PC-3 (cell line): ENCODE results near the gene CBX2. TPM values are rescaled to one million over a fixed set of nuclear protein-coding genes. Genes with fewer than 3 reads are reported as not detected.

Source experiments
- ATAC-seq: fragments of 200-7000 bp; cut with Tn5 transposase; 2 replicates; pipeline ENCODE4 v1.9.1; 2020; ENCODE audit warnings: mild to moderate bottlenecking, moderate library complexity
- BruUV-seq: library from RNA; stranded (reverse); fragments of 400-500 nt; replicated peaks from 2 replicates; lab custom pipeline; 2021; lab: Mats Ljungman, UMichigan
- CTCF ChIA-PET: fragments of 300-600 bp; sonication (Branson Sonifier 250); formaldehyde crosslinking; loops from one replicate; lab custom pipeline; 2022; ENCODE audit warnings: antibody characterized with exemption; lab: Charles Lee
- POLR2A ChIA-PET: fragments of 300-600 bp; sonication (Branson Sonifier 250); formaldehyde crosslinking; loops from one replicate; lab custom pipeline; 2022; ENCODE audit warnings: antibody characterized with exemption; ENCODE audit not compliant: unreplicated experiment; lab: Charles Lee
- DNase-seq: peaks from one replicate; pipeline ENCODE4 v3.0.0-alpha.2; 2015
- H2AFZ ChIP-seq: fragments of 300-600 bp; sonication (generic); 2 replicates; pipeline ENCODE4 v1.6.0; 2016; ENCODE audit warnings: antibody characterized with exemption, low read length
- H3F3A ChIP-seq: fragments of 300-600 bp; sonication (generic); one replicate; pipeline ENCODE4 v1.6.0; 2017; ENCODE audit warnings: antibody characterized with exemption, low read length, control low read depth, mild to moderate bottlenecking; ENCODE audit not compliant: unreplicated experiment
- H3K27ac ChIP-seq: fragments of 300-600 bp; sonication (generic); 2 replicates; pipeline ENCODE4 v1.5.1; 2016; ENCODE audit warnings: mild to moderate bottlenecking, low read length
- H3K27me3 ChIP-seq: fragments of 300-600 bp; sonication (generic); 2 replicates; pipeline ENCODE4 v1.6.1; 2016; ENCODE audit warnings: low read length, mixed read lengths
- H3K36me3 ChIP-seq: fragments of 300-600 bp; sonication (generic); 2 replicates; pipeline ENCODE4 v1.6.1; 2016; ENCODE audit warnings: low read depth, mixed run types, low read length, mixed read lengths
- H3K4me1 ChIP-seq: fragments of 300-600 bp; sonication (generic); 2 replicates; pipeline ENCODE4 v1.5.1; 2016; ENCODE audit warnings: low read length; ENCODE audit not compliant: insufficient read depth
- H3K4me2 ChIP-seq: fragments of 300-600 bp; sonication (generic); 2 replicates; pipeline ENCODE4 v1.6.0; 2016; ENCODE audit warnings: low read length
- H3K4me3 ChIP-seq: fragments of 300-600 bp; sonication (generic); 2 replicates; pipeline ENCODE4 v1.5.1; 2016; ENCODE audit warnings: mild to moderate bottlenecking, low read length, mixed read lengths
- H3K79me2 ChIP-seq: fragments of 300-600 bp; sonication (generic); 2 replicates; pipeline ENCODE4 v1.6.1; 2017; ENCODE audit warnings: low read length, mixed read lengths
- H3K9ac ChIP-seq: fragments of 300-600 bp; sonication (generic); 2 replicates; pipeline ENCODE4 v1.6.0; 2016; ENCODE audit warnings: mild to moderate bottlenecking, low read length
- H3K9me2 ChIP-seq: fragments of 300-600 bp; sonication (generic); replicated peaks from 2 replicates; pipeline ENCODE4 v1.6.1; 2016; ENCODE audit warnings: mixed run types, low read length, mixed read lengths
- H3K9me3 ChIP-seq: fragments of 300-600 bp; sonication (generic); 2 replicates; pipeline ENCODE4 v1.6.1; 2016; ENCODE audit warnings: low read length, mixed read lengths
- H4K20me1 ChIP-seq: fragments of 300-600 bp; sonication (generic); 2 replicates; pipeline ENCODE4 v1.6.1; 2016; ENCODE audit warnings: low read length, mixed read lengths
- CTCF ChIP-seq: fragments of 300-600 bp; sonication (generic); conservative IDR thresholded peaks from 2 replicates; pipeline ENCODE4 v1.5.1; 2017; ENCODE audit warnings: antibody characterized with exemption, low read depth, mild to moderate bottlenecking, low read length
- EZH2 ChIP-seq: fragments of 300-600 bp; sonication (generic); IDR thresholded peaks from one replicate; pipeline ENCODE4 v1.6.1; 2017; ENCODE audit warnings: antibody characterized with exemption, mild to moderate bottlenecking, low read length; ENCODE audit not compliant: unreplicated experiment
- EZH2phosphoT487 ChIP-seq: fragments of 300-600 bp; sonication (generic); IDR thresholded peaks from 2 replicates; pipeline ENCODE4 v1.6.1; 2018; ENCODE audit warnings: mild to moderate bottlenecking, antibody characterized with exemption, low read length, borderline replicate concordance
- intact Hi-C: fragments of 100-400 bp; cut with micrococcal nuclease; formaldehyde crosslinking; loops from 2 replicates; pipeline ENCODE4 v1.9.0; 2023
- total RNA-seq: library from RNA; depleted of rRNA; stranded (reverse); fragments of >200 nt; gene quantifications from 2 replicates; pipeline ENCODE4 v1.2.3, GENCODE V29; 2014

The CBX2 gene
- total RNA-seq, 1 experiment from 2014 or later: 39.2 TPM

- H2AFZ ChIP-seq: peak overlapping the region; percentile 87
- H3K27ac ChIP-seq: no peak overlapping the region
- DNase-seq: no peak
- no TSS peak for BruUV-seq
- no peaks in the 10 kb centered on the region for H3K9me2 ChIP-seq
- peak overlapping the region; percentile 21; the same call in 1 of the 2 replicates for H3K4me2 ChIP-seq
- no peaks in the 10 kb centered on the region for H3K9me3 ChIP-seq
- TF ChIP-seq CTCF (no peak), EZH2 (no peak), EZH2phosphoT487 (no peak)
- no peaks in the 10 kb centered on the region for H3K36me3 ChIP-seq
- no peaks in the 10 kb centered on the region for H3F3A ChIP-seq
- ChIA-PET CTCF (interaction anchor here (0.6 kb wide), 1 partner anchor 109 kb away, joined by 9 read pairs; no protein-coding TSS in a partner anchor), POLR2A (no interaction called here)
- no peak overlapping the region for H3K4me3 ChIP-seq
- intact Hi-C loops: no loop called here
- no peaks in the 10 kb centered on the region for H4K20me1 ChIP-seq
- H3K4me1 ChIP-seq: no peaks in the 10 kb centered on the region
- no peak overlapping the region for H3K9ac ChIP-seq
- ATAC-seq: peak; percentile 44
- no peaks in the 10 kb centered on the region for H3K27me3 ChIP-seq
- no peaks in the 10 kb centered on the region for H3K79me2 ChIP-seq
Measured at GRCh38 chr17:79728908-79729471, 49.0 kb upstream of the CBX2 start.

DNA sequence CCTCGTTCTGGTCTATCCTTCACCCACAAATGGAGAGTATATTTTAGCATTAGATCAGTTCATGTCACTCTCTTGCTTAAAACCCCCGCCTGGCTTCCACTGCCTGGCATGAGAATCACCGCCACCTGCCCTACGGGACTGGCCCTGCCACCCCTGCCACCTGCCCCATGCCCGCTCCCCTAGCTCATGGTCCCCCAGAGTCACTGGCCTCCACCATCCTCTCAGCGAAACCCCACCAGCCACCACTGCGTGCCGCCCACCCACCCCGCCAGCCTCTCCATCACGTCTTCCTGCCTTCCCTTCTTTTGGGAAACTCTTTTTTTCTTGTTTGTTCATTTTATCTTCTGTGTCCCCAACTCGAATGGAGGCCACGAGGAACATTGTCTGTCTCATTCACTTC, 48.2 kb upstream of the CBX2 start:
- Histone ChIP-seq H3K79me2 (no peaks in the 10 kb centered on the region), H3K4me3 (no peak overlapping the region), H3K9me2 (no peaks in the 10 kb centered on the region), H2AFZ (no peak overlapping the region), H3K36me3 (no peaks in the 10 kb centered on the region), H3K9me3 (no peaks in the 10 kb centered on the region), H3K4me1 (no peaks in the 10 kb centered on the region), H3K27ac (no peak overlapping the region), H4K20me1 (no peaks in the 10 kb centered on the region), H3F3A (no peaks in the 10 kb centered on the region), H3K27me3 (no peaks in the 10 kb centered on the region), H3K4me2 (no peak overlapping the region), H3K9ac (no peak overlapping the region)
- no peak for ATAC-seq
- ChIA-PET POLR2A (no interaction called here), CTCF (no interaction called here)
- DNase-seq: no peak
- no TSS peak for BruUV-seq
- TF ChIP-seq CTCF (no peak), EZH2 (no peak), EZH2phosphoT487 (no peak)
- intact Hi-C loops: no loop called here

DNA sequence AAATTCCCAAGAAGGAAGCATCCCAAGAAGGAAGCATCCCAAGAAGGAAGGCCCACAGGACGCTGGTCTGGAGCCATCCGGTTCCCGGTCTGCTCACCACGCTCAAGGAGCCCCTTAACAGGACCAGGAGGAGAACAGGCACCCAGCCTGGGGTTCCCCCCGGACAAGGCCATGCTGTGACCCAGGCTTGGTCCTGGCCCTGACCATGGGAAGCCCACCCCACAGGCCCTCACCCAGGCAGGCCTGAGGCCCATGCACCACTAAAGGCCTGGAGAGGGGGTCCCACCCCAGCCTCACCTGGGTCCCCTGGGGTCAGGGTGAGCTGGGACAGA, 47.5 kb upstream of the CBX2 start:
- ATAC-seq (no peak), DNase-seq (no peak)
- CTCF ChIA-PET: no interaction called here

More for the DNA sequence above, 47.5 kb upstream of the CBX2 start:
- intact Hi-C loops: no loop called here
- POLR2A ChIA-PET: no interaction called here
- TF ChIP-seq CTCF: no peak
- H2AFZ ChIP-seq: no peak overlapping the region
- H3K4me2 ChIP-seq: no peak overlapping the region
- H4K20me1 ChIP-seq: no peaks in the 10 kb centered on the region
- no peak overlapping the region for H3K4me3 ChIP-seq
- no peaks in the 10 kb centered on the region for H3K9me3 ChIP-seq
- H3K9ac ChIP-seq: no peak overlapping the region
- no peak overlapping the region for H3K27ac ChIP-seq
- BruUV-seq: no TSS peak
- no peaks in the 10 kb centered on the region for H3K4me1 ChIP-seq
- H3K9me2 ChIP-seq: no peaks in the 10 kb centered on the region
- H3F3A ChIP-seq: no peaks in the 10 kb centered on the region
- no peaks in the 10 kb centered on the region for H3K36me3 ChIP-seq
- no peaks in the 10 kb centered on the region for H3K79me2 ChIP-seq
- H3K27me3 ChIP-seq: no peaks in the 10 kb centered on the region
